Ecto neural progenitor cell (in vitro differentiated cells): ENCODE results near the gene UPK1B.
A peak's percentile ranks its signal among the peaks of the same experiment; 100 is the strongest.
"Not testable (repeated sequence)": the region's sequence is repeated elsewhere in the genome, so short reads cannot be mapped to it uniquely, and the experiment has no call there.

ENCODE experiments used
- DNase-seq: peaks from one replicate; pipeline ENCODE4 v3.0.0-alpha.2; 2018; ENCODE audit warnings: low spot score

The UPK1B gene

GRCh38 chr3:119223511-119223910, 50.1 kb downstream of the UPK1B start:
- no peak for DNase-seq

DNA sequence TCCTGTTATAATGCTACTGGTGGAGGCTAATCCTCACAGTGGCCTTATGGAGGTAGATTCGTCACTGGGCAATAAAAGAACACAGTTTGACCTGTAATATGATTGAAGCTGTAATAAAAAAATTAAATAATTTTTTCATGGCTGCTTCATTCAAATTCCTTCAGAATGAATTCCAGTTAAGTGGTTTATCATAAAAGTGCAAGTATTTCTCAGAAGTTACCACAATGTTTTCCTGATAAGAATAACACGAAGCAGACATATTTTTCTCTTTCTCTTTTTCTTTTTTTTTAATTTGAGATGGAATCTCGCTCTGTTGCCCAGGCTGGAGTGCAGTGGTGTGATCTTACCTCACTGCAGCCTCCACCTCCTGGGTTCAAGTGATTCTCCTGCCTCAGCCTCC, 51.7 kb downstream of the UPK1B start:
- DNase-seq = no peak

DNA sequence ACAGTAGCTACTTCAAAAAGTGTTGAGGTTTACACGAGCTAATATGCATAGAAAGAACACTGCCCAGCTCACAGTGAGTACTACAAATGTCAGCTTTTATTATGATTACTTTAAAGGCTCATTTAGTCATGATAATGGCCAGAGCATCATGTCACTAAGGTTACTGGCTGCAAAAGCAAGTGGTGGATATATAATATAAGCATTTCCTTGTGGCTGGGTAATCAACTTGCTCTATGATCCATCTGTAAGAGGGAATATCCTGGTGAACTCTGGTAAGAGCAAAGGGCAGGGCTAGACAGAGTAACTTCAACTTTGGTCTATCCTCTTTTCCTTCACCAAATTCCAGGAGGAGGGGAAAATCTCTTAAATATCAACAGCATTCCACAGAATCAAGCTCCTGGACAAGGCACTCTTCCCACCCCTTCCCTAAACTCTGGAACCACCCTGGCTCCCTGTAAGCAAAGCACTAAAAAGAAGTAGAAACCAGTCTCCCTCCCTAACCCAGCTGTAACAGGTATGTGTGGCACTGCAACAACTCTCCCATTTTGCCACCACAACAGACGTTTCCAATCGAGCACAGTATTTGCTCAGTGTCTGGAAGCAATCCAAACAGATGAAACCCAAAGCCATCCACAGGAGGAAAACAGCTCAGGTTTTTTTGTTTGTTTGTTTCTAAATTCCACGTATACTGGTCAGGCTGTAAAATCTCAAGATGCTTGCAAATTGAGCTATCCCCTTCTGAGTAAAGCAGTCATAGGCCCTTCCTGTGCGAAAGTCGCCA, 53.9 kb downstream of the UPK1B start:
- DNase-seq = no peak

GRCh38 chr3:119228373-119229145, 55.2 kb downstream of the UPK1B start:
- no peak for DNase-seq

DNA sequence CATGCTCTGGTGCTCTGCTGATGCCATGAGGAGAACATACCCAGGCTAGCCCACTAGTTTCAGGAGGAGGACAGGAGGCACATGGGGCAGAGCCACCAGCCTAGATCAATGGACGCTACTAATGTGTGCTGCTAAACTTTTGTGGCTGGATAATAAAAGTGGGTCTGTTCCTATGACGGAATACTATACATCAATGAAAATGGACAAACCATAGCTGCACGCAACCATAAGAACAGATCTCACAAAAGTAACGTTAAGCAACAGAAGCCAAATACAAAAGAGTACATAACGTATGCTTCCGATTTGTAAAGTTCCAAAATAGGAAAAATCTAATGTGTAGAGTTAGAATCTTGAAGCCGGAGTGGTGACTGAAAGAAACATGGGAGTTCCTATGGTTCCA, 55.8 kb downstream of the UPK1B start:
- DNase-seq = no peak

DNA sequence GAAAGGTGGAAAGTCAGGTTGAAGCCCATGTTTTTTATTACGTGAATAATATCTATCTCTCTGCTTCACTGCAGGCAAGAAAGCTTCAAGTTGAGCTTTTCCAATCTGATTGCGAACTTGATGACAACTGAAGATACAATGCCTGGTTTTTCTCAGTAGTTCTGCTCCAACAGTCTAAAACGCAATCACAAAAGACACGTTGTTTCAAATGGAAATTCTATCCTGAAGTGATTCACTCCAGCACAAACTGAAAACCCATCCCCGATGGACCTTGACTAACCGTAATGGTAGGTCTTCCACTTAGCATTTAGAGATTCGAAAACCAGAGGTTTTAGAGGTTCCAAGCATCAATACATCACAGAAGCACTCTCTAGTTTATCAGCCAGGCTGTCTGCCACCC, 56.7 kb downstream of the UPK1B start:
- no peak for DNase-seq

DNA sequence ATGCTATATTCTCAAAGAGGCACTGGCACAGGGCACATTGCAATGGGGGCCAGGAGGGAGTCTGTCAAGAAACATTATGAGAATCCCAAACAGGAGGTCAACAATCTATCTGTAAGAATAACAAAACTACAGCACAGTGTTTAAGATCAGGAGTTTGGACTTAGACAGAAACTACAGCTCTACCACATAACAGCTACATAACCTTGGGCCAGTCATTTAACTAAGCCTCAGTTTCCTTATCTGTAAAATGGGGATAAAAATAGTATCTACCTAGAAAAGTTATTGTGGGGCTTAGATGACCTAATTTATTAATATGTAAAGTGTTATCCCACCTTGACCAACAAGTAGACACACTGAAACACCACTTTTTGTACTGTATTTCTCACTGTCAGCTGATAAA, 57.3 kb downstream of the UPK1B start:
- no peak for DNase-seq

- DNase-seq = no peak
Measured at GRCh38 chr3:119234610-119235009, 61.2 kb downstream of the UPK1B start.

DNA sequence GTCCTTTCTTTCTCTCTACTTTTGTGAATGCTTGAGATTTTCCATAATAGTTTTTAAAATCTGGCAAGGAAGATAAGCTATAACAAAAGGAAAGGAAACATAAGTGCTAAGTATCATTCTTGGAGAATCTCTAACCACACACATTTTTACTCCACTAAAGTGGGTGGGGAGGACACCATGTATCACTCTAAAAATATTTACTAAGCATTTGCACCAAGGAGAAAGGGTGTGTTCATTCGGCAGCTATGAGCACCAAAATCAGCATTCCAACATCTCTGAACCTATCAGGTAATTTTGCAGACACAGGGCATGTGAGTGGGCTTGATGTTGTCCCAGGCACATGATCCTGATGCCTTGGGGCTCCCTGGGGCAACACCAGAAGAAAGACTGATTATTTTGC, 61.8 kb downstream of the UPK1B start:
- no peak for DNase-seq

DNA sequence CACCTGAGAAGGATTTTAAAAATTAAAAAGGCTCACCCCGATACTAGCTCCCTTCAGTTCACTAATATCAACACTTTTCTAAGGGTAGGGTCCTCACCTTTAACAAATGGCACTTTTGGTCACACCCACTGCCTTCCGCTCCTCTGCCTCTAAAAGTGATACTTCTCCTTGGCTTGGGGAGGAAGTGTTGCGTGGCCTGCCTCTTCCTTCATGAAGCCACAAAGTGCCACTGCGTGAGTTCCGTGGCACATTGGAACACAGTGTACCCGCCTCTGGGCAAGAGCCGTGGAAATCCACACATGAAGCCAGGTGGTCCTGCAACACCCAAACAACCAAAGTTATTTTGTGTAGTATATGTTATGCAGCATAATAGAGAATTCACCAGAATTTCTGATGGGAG, 63.4 kb downstream of the UPK1B start:
- no peak for DNase-seq

GRCh38 chr3:119237299-119237698, 63.9 kb downstream of the UPK1B start:
- DNase-seq = no peak

GRCh38 chr3:119238363-119238762, 65.0 kb downstream of the UPK1B start:
- no peak for DNase-seq

GRCh38 chr3:119239206-119239820, 65.9 kb downstream of the UPK1B start:
- DNase-seq = no peak

DNA sequence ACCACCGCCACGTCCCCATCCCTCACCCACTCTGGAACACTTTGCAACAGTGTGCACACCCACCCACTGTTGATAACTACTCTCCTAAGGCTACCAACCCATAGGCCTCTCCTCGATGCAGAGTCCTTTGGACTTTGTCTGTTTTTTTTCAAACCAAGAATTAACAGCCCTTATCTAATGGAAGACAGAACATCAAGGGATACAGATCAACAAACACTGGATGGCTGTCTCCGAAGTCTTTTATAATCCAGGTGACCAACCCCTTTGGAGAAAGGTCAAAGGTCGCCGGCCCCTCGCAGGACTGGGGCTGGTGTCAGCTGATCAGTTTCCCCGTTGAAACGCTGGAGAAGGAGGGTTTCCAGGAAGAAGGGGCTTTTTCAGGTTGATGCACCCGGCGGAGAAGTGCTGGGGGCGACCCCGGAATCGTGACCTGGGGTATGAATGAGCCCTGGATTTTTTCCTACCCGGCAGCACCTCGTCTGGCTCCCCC, 66.7 kb downstream of the UPK1B start:
- DNase-seq = peak; percentile 79

DNA sequence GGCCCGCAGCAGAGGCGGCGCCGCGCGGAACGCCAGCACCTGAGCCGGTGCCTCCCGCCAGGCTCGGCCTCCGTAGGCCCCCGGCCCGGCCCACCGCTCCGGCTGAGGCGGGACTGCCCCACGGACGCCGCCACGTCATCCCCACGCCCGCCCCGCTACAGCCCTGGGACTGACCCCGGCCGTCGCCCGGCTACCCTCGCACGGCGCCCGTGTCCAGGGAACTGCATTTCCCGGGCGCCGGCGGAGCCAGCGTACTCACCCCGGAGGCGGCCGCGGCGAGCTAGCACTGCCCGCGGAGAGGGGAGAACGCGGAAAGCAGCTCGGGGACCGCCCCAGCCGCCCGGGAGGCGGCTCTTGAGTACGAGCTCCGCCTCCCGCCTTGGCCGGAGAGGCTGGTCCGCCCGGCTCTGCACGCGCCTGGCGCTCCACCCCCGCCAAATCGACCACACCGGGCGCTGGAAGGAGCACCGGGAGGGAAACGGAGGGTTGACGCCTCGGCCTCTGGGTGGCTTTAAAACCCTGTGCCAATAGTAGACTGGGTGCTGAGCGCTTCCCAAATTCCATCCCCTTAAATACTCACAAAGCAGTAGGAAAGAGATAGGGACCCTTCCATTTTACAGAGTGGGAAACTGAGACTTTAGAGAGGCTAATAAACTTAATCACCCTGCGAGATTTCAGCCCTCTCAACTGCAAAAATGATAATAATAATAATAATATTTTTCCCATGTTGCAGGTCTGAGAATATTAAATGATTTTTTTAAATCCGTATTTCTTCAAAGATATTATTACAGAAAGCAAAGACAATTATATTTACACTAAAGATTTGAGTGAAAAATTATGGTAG, 67.4 kb downstream of the UPK1B start, which contains the start of gene B4GALT4:
TSS of gene B4GALT4 (minus strand) at position 288 of the 844 bp plus-strand sequence. CDS start 10,779 bp downstream, outside the sequence.
- peak; percentile 92 for DNase-seq

DNA sequence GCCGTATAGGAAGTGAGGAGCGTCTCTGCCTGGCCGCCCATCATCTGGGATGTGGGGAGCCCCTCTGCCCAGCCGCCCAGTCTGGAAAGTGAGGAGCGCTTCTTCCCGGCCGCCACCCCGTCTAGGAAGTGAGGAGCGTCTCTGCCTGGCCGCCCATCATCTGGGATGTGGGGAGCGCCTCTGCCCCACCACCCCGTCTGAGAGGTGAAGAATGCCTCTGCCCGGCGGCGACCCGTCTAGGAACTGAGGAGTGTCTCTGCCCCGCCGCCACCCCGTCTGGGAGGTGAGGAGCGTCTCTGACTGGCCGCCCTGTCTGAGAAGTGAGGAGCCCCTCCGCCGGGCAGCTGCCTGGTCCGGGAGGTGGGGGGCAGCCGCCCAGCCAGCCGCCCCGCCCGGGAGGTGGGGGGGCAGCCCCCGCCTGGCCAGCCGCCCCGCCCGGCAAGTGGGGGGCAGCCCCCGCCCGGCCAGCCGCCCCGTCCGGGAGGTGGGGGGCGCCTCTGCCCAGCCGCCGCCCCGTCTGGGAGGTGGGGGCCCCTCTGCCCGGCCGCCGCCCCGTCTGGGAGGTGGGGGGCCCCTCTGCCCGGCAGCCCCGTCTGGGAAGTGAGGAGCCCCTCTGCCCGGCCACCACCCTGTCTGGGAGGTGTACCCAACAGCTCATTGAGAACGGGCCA, 69.1 kb downstream of the UPK1B start:
- not testable (repeated sequence) for DNase-seq

DNA sequence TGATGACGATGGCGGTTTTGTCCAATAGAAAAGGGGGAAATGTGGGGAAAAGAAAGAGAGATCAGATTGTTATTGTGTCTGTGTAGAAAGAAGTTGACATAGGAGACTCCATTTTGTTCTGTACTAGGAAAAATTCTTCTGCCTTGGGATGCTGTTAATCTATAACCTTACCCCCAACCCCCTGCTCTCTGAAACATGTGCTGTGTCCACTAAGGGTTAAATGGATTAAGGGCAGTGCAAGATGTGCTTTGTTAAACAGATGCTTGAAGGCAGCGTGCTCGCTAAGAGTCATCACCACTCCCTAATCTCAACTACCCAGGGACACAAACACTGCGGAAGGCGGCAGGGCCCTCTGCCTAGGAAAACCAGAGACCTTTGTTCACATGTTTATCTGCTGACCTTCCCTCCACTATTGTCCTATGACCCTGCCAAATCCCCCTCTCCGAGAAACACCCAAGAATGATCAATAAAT, 69.7 kb downstream of the UPK1B start:
- DNase-seq = not testable (repeated sequence)

GRCh38 chr3:119243712-119244111, 70.3 kb downstream of the UPK1B start:
- no peak for DNase-seq

GRCh38 chr3:119245778-119246177, 72.4 kb downstream of the UPK1B start:
- no peak for DNase-seq
